Stomach (tissue), 9 donors: ENCODE measurements around the gene CYP2C18. TPM values are rescaled to one million over a fixed set of nuclear protein-coding genes. Genes with fewer than 3 reads are reported as not detected.
"Not testable (repeated sequence)": the region's sequence is repeated elsewhere in the genome, so short reads cannot be mapped to it uniquely, and the experiment has no call there.

ENCODE experiments used
- DNase-seq, 2 donors: peaks; one replicate each; pipeline versions ENCODE4 v3.0.0 to v3.0.0-alpha.2; 2013 to 2019
- H3K27ac ChIP-seq, 5 donors: fragments of 200-600 bp in 4 of 5; sonication (generic) in 4 of 5; one replicate each; pipeline ENCODE4 v1.5.1; 2013 to 2019; ENCODE audit warnings: mild to moderate bottlenecking in 1 of 5, moderate library complexity in 1 of 5
- H3K27me3 ChIP-seq, 3 donors: fragments of 200-600 bp; sonication (generic); one replicate each; pipeline ENCODE4 v1.5.1; 2017 to 2019; ENCODE audit warnings: mixed run types in 1 of 3
- H3K36me3 ChIP-seq, 4 donors: fragments of 200-600 bp; sonication (generic); 1 replicate in 3 of 4; 2 replicates in 1 of 4; pipeline ENCODE4 v1.5.1; 2016 to 2019
- H3K4me1 ChIP-seq, 4 donors: fragments of 200-600 bp; sonication (generic); one replicate each; pipeline ENCODE4 v1.5.1; 2016 to 2019
- H3K4me3 ChIP-seq, 4 donors: fragments of 200-600 bp; sonication (generic) in 3 of 4; one replicate each; pipeline ENCODE4 v1.5.1; 2016 to 2019; ENCODE audit warnings: mild to moderate bottlenecking in 1 of 4
- H3K9me3 ChIP-seq, 4 donors: fragments of 200-600 bp; sonication (generic); one replicate each; pipeline ENCODE4 v1.5.1; 2016 to 2019
- CTCF ChIP-seq, 7 experiments: fragments of 450-650 bp in 4 of 7; fragments of 200-600 bp in 3 of 7; sonication (generic) in 3 of 7; IDR thresholded peaks; one replicate each; pipeline ENCODE4 v1.5.1; 2016 to 2019; ENCODE audit warnings: antibody characterized with exemption in 7 of 7, control low read depth in 2 of 7, mild to moderate bottlenecking in 1 of 7
- EP300 ChIP-seq: sonication (generic); formaldehyde crosslinking; IDR thresholded peaks from one replicate; pipeline ENCODE4 v1.6.1; 2017; ENCODE audit warnings: antibody characterized with exemption
- POLR2A ChIP-seq, 4 donors: fragments of 450-650 bp; IDR thresholded peaks; one replicate each; pipeline ENCODE4 v1.6.1; 2016; ENCODE audit warnings: antibody characterized with exemption in 4 of 4, control low read depth in 2 of 4, mild to moderate bottlenecking in 1 of 4, moderate library complexity in 1 of 4
- POLR2AphosphoS5 ChIP-seq, 3 donors: sonication (generic); formaldehyde crosslinking; IDR thresholded peaks; one replicate each; pipeline ENCODE4 v1.6.1; 2016; ENCODE audit warnings: antibody characterized with exemption in 3 of 3
- WGBS, 5 donors: extraction: QIAGEN DNeasy Blood & Tissue Kit in 3 of 5; methylation state at CpG; one replicate each; pipeline versions ENCODE4 v1.1.5 to v1.1.7; 2013 to 2018; 5-methylcytosine and 5-hydroxymethylcytosine counted together
- intact Hi-C: fragments of 100-400 bp; cut with DNase I; formaldehyde crosslinking; loops from one replicate; pipeline ENCODE4 v1.15.1; 2023; ENCODE audit warnings: low total_unique reads
- polyA plus RNA-seq, 3 donors: library from polyadenylated mRNA; stranded (reverse); fragments of 200-250 nt; gene quantifications; one replicate each; pipeline ENCODE4 v1.2.3, GENCODE V29; 2013
- total RNA-seq, 5 donors: library from RNA; depleted of rRNA; stranded (reverse); fragments of >200 nt; gene quantifications; one replicate each; pipeline versions ENCODE4 v1.1.0 to v1.2.3, GENCODE V29; 2014 to 2016
- donor health status: healthy with polysubstance abuse.
- donor health status: Bipolar disorder and iron deficiency.
- donor health status: healthy.

Gene CYP2C18
- total and polyA plus RNA-seq, 8 donors = 3.6 to 66.8 (median 18.3) TPM

- Histone ChIP-seq H3K4me3 (no peak overlapping the region), H3K27ac (peak overlapping the region; percentile 46 to 82 (median 59)), H3K4me1 (no peaks in the 10 kb centered on the region), H3K27me3 (no peaks in the 10 kb centered on the region), H3K9me3 (no peaks in the 10 kb centered on the region), H3K36me3 (no peaks in the 10 kb centered on the region)
- 28 to 90% (median 33%) methylated on average over 2 of the region's 2 CpGs for WGBS, 5 donors
- TF ChIP-seq EP300 (no peak), CTCF (IDR thresholded peaks at IDR 0.05) (no peak), POLR2A (IDR thresholded peaks at IDR 0.05) (no peak), POLR2AphosphoS5 (IDR thresholded peaks at IDR 0.05) (no peak)
- peak in 1 of 2 donors; percentile 63 for DNase-seq
- intact Hi-C loops = no loop called here
These were observed 7.0 kb upstream of the CYP2C18 start for GRCh38 chr10:94676496-94676895.

- Histone ChIP-seq H3K36me3 (no peaks in the 10 kb centered on the region), H3K4me3 (no peak overlapping the region), H3K9me3 (no peaks in the 10 kb centered on the region), H3K4me1 (peaks cover 0 to 4% (median 0%) of the 10 kb centered on the region in 4 donors), H3K27me3 (no peaks in the 10 kb centered on the region), H3K27ac (peak overlapping the region; percentile 52 to 82 (median 59))
- peak; percentile 48 to 53 for DNase-seq
- TF ChIP-seq CTCF (IDR thresholded peaks at IDR 0.05) (peak in 3 of 7 experiments; percentile 7 to 35 (median 29)), POLR2A (IDR thresholded peaks at IDR 0.05) (no peak), POLR2AphosphoS5 (IDR thresholded peaks at IDR 0.05) (no peak), EP300 (no peak)
- intact Hi-C loops = no loop called here
These were observed 5.8 kb upstream of the CYP2C18 start for GRCh38 chr10:94677691-94678090.

- Histone ChIP-seq H3K4me3 (no peak overlapping the region), H3K27me3 (no peaks in the 10 kb centered on the region), H3K27ac (peak overlapping the region in 2 of 5 donors; percentile 0 to 82), H3K4me1 (peaks cover 0 to 9% (median 0%) of the 10 kb centered on the region in 4 donors), H3K36me3 (no peaks in the 10 kb centered on the region), H3K9me3 (no peaks in the 10 kb centered on the region)
- 94 to 97% (median 95%) methylated on average over 2 of the region's 2 CpGs for WGBS, 5 donors
- no peak for DNase-seq
- intact Hi-C loops = no loop called here
- TF ChIP-seq POLR2A (IDR thresholded peaks at IDR 0.05) (no peak), POLR2AphosphoS5 (IDR thresholded peaks at IDR 0.05) (no peak), EP300 (no peak)
These were observed 5.1 kb upstream of the CYP2C18 start for GRCh38 chr10:94678475-94678874.

- Histone ChIP-seq H3K27ac (peak overlapping the region in 4 of 5 donors; percentile 65 to 82 (median 73)), H3K9me3 (peaks cover 0 to 6% (median 2%) of the 10 kb centered on the region in 4 donors), H3K36me3 (no peaks in the 10 kb centered on the region), H3K4me1 (peaks cover 0 to 9% (median 0%) of the 10 kb centered on the region in 4 donors), H3K27me3 (no peaks in the 10 kb centered on the region), H3K4me3 (no peak overlapping the region)
- 9 to 26% (median 17%) methylated on average over 1 of the region's 1 CpG for WGBS, 5 donors
- TF ChIP-seq POLR2AphosphoS5 (IDR thresholded peaks at IDR 0.05) = peak in 1 of 3 donors; percentile 37
- no peak for TF ChIP-seq EP300
- intact Hi-C loops = no loop called here
- DNase-seq = peak in 1 of 2 donors; percentile 84
These were observed 3.0 kb upstream of the CYP2C18 start for GRCh38 chr10:94680544-94680943.

GRCh38 chr10:94682636-94683035, 893 bp upstream of the CYP2C18 start:
- peak in 1 of 3 donors; percentile 50 for TF ChIP-seq POLR2AphosphoS5 (IDR thresholded peaks at IDR 0.05)
- peak in 1 of 2 donors; percentile 56 for DNase-seq
- 21 to 48% (median 27%) methylated on average over 4 of the region's 4 CpGs for WGBS, 5 donors
- intact Hi-C loops, H3K27me3 ChIP-seq, H3K4me1 ChIP-seq, H3K9me3 ChIP-seq, H3K36me3 ChIP-seq, H3K4me3 ChIP-seq: not testable (repeated sequence)
- peak overlapping the region; percentile 45 to 82 (median 65) for H3K27ac ChIP-seq

GRCh38 chr10:94687625-94688248, 4.2 kb downstream of the CYP2C18 start:
- H3K27ac ChIP-seq = no peak overlapping the region
- intact Hi-C loops = no loop called here
- peaks cover 0 to 5% (median 0%) of the 10 kb centered on the region in 4 donors for H3K4me1 ChIP-seq
- H3K27me3 ChIP-seq = no peaks in the 10 kb centered on the region
- peaks cover 0 to 4% (median 2%) of the 10 kb centered on the region in 4 donors for H3K36me3 ChIP-seq
- DNase-seq = peak in 1 of 2 donors; percentile 44
- H3K9me3 ChIP-seq = peaks cover 0 to 7% (median 3%) of the 10 kb centered on the region in 4 donors
- TF ChIP-seq CTCF (IDR thresholded peaks at IDR 0.05) (no peak), POLR2AphosphoS5 (IDR thresholded peaks at IDR 0.05) (no peak), POLR2A (IDR thresholded peaks at IDR 0.05) (no peak), EP300 (no peak)
- H3K4me3 ChIP-seq = no peak overlapping the region
- 78 to 86% (median 85%) methylated on average over 11 of the region's 11 CpGs for WGBS, 5 donors
